GM12878 (cell line): ENCODE data around the gene MAP2K2. TPM values are rescaled to one million over a fixed set of nuclear protein-coding genes. Genes with fewer than 3 reads are reported as not detected.

Experiments used
- BHLHE40 ChIP-seq, 2 experiments: fragments of 450-650 bp in 1 of 2; IDR thresholded peaks; 2 replicates each; pipeline ENCODE4 v1.6.1; 2011 to 2017; ENCODE audit warnings: low read depth in 2 of 2, borderline replicate concordance in 1 of 2, improper control_type of control experiment in 1 of 2, low read length in 1 of 2, mild to moderate bottlenecking in 1 of 2
- CHD2 ChIP-seq: IDR thresholded peaks from 2 replicates; pipeline ENCODE4 v1.6.1; 2011; ENCODE audit warnings: low read depth, low read length, improper control_type of control experiment, borderline replicate concordance
- CHD4 ChIP-seq: fragments of 200-600 bp; sonication (generic); IDR thresholded peaks from 2 replicates; pipeline ENCODE4 v1.6.1; 2016; ENCODE audit warnings: mild to moderate bottlenecking
- E2F4 ChIP-seq: IDR thresholded peaks from 2 replicates; pipeline ENCODE4 v1.6.1; 2012; ENCODE audit warnings: low read depth, low read length, improper control_type of control experiment
- EED ChIP-seq: sonication (generic); IDR thresholded peaks from 2 replicates; pipeline ENCODE4 v1.6.1; 2016; ENCODE audit warnings: antibody characterized with exemption, low read depth
- JUND ChIP-seq: IDR thresholded peaks from 2 replicates; pipeline ENCODE4 v1.6.1; 2012; ENCODE audit warnings: low read depth, mild to moderate bottlenecking, low read length, improper control_type of control experiment, moderate library complexity
- KAT2A ChIP-seq: conservative IDR thresholded peaks from 2 replicates; pipeline ENCODE4 v1.6.1; 2011; ENCODE audit warnings: low read depth, low read length; ENCODE audit not compliant: control insufficient read depth
- MYC ChIP-seq: IDR thresholded peaks from 2 replicates; pipeline ENCODE4 v1.6.1; 2011; ENCODE audit warnings: mild to moderate bottlenecking, low read length, moderate library complexity, inconsistent platforms; ENCODE audit not compliant: insufficient read depth, insufficient replicate concordance, insufficient read length, severe bottlenecking
- NBN ChIP-seq: fragments of 450-650 bp; IDR thresholded peaks from 2 replicates; pipeline ENCODE4 v1.6.1; 2016
- POLR2A ChIP-seq: IDR thresholded peaks from 2 replicates; pipeline ENCODE4 v1.6.1; 2011; ENCODE audit warnings: low read depth, mild to moderate bottlenecking, low read length
- SP1 ChIP-seq: IDR thresholded peaks from one replicate; pipeline ENCODE4 v1.6.1; 2011; ENCODE audit warnings: low read depth, low read length
- TCF7 ChIP-seq: IDR thresholded peaks from 2 replicates; pipeline ENCODE4 v1.6.1; 2014; ENCODE audit warnings: antibody characterized with exemption, borderline replicate concordance
- ZNF384 ChIP-seq: IDR thresholded peaks from 2 replicates; pipeline ENCODE4 v1.6.1; 2012; ENCODE audit warnings: low read depth, mild to moderate bottlenecking, low read length, improper control_type of control experiment, borderline replicate concordance
- ZNF592 ChIP-seq: fragments of 450-650 bp; IDR thresholded peaks from 2 replicates; pipeline ENCODE4 v1.6.1; 2017; ENCODE audit warnings: mild to moderate bottlenecking, moderate library complexity
- polyA plus RNA-seq, 11 experiments: library from polyadenylated mRNA; depleted of rRNA in 4 of 11; unstranded in 6 of 11; stranded (reverse) in 5 of 11; fragments of >200 nt; fragmentation: Nextera tagmentation in 4 of 11; fragmentation: Illumina TruSeq in 1 of 11; extraction: Ambion mirVana in 4 of 11; extraction: Trizol in 1 of 11; gene quantifications; 1 replicate in 1 of 11; 2 replicates in 10 of 11; pipeline versions ENCODE4 v1.2.1 to v1.2.3, GENCODE V29; 2011 to 2016; ENCODE audit warnings: inconsistent platforms in 2 of 11, missing spikeins in 2 of 11, low read depth in 1 of 11
- total RNA-seq, 4 experiments: library from RNA; depleted of rRNA in 3 of 4; stranded (reverse); fragments of >200 nt in 3 of 4; fragmentation: Illumina TruSeq in 1 of 4; extraction: Trizol in 1 of 4; gene quantifications; 2 replicates each; pipeline versions ENCODE4 v1.2.1 to v1.2.3, GENCODE V29; 2013 to 2021
- TF ChIP-seq, protein P1 (sequence below): fragments of 450-650 bp; formaldehyde crosslinking; IDR thresholded peaks from 2 replicates; pipeline ENCODE4 v1.5.0; 2022; ENCODE audit warnings: mild to moderate bottlenecking, missing genetic modification characterization
- TF ChIP-seq, protein P2 (sequence below): IDR thresholded peaks from 2 replicates; pipeline ENCODE4 v1.6.1; 2012; ENCODE audit warnings: low read depth, low read length, improper control_type of control experiment
- TF ChIP-seq, protein P3 (sequence below): fragments of 150-350 bp; IDR thresholded peaks from 2 replicates; pipeline ENCODE4 v1.6.1; 2014; ENCODE audit warnings: mild to moderate bottlenecking, low read depth, low read length
- TF ChIP-seq, protein P4 (sequence below): IDR thresholded peaks from 2 replicates; pipeline ENCODE4 v1.6.1; 2012; ENCODE audit warnings: low read depth, low read length, improper control_type of control experiment

Gene MAP2K2
- total and polyA plus RNA-seq, 10 of the 15 experiments (the other 5 are each of a cell fraction or from before 2014, with no cell fraction given), result 1.00 to 210 (median 53.5) TPM

DNA sequence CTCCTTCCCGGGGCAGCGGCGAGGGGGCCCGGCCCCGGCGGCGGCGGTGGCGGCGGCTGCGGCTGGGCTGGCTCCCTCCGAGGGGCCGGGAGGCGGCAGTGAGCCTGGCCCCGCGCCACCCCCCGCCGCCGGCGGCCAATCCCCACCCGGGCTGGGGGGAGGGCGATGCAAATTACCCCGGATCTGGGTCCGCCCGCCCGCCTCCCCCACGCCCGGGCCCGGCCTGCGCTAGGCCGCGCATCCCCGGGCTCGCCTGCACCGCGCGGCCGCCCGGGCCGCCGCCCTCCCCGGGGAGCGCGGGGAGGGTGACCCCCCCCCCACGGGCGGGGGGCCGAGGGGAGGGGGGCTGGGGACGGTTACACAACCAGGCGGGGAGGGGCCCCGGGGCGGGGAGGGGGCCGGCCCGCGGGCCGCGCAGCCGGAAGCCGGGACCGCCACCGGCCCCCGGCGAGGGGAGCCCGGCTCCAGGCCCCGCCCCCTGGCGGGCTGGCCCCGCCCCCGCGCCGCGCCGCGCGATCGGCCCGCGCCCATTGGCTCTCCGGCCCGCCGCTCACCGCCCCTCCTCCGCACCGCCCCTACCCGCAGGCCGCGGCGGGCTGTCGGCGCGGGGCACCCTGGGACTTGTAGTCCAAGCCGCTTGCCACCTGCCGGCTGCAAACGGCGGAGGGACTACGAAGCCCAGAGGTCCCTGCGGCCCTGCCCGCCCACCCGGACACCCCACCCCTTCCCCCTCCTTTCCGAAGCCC lies 58.3 kb downstream of the MAP2K2 start (continued):
- TF ChIP-seq, protein P1, sequence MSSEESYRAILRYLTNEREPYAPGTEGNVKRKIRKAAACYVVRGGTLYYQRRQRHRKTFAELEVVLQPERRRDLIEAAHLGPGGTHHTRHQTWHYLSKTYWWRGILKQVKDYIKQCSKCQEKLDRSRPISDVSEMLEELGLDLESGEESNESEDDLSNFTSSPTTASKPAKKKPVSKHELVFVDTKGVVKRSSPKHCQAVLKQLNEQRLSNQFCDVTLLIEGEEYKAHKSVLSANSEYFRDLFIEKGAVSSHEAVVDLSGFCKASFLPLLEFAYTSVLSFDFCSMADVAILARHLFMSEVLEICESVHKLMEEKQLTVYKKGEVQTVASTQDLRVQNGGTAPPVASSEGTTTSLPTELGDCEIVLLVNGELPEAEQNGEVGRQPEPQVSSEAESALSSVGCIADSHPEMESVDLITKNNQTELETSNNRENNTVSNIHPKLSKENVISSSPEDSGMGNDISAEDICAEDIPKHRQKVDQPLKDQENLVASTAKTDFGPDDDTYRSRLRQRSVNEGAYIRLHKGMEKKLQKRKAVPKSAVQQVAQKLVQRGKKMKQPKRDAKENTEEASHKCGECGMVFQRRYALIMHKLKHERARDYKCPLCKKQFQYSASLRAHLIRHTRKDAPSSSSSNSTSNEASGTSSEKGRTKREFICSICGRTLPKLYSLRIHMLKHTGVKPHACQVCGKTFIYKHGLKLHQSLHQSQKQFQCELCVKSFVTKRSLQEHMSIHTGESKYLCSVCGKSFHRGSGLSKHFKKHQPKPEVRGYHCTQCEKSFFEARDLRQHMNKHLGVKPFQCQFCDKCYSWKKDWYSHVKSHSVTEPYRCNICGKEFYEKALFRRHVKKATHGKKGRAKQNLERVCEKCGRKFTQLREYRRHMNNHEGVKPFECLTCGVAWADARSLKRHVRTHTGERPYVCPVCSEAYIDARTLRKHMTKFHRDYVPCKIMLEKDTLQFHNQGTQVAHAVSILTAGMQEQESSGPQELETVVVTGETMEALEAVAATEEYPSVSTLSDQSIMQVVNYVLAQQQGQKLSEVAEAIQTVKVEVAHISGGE (CRISPR knock-in tag), result no peak
- peak; percentile 46 for TF ChIP-seq POLR2A
- TF ChIP-seq, protein P2, sequence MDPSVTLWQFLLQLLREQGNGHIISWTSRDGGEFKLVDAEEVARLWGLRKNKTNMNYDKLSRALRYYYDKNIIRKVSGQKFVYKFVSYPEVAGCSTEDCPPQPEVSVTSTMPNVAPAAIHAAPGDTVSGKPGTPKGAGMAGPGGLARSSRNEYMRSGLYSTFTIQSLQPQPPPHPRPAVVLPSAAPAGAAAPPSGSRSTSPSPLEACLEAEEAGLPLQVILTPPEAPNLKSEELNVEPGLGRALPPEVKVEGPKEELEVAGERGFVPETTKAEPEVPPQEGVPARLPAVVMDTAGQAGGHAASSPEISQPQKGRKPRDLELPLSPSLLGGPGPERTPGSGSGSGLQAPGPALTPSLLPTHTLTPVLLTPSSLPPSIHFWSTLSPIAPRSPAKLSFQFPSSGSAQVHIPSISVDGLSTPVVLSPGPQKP, result 0 out of 2 replicates have a peak, but pooled peaks have one; percentile 14
- peak; percentile 48 for TF ChIP-seq CHD2
- no peak for TF ChIP-seq EED
- TF ChIP-seq SP1, result peak; percentile 90
- no peak for TF ChIP-seq TCF7
- no peak for TF ChIP-seq KAT2A
- no peak for TF ChIP-seq NBN
- peak in 1 of 2 experiments; percentile 11; a peak in 3 of 4 replicates for TF ChIP-seq BHLHE40 (IDR thresholded peaks at IDR 0.05; ENCODE audit: borderline replicate concordance in 1 of 2, low read depth in 2 of 2, low read length in 1 of 2)
- no peak for TF ChIP-seq E2F4
- no peak for TF ChIP-seq CHD4
- no peak for TF ChIP-seq ZNF592
- TF ChIP-seq ZNF384, result no peak
- no peak for TF ChIP-seq JUND
- no peak for TF ChIP-seq MYC
- TF ChIP-seq, protein P3, sequence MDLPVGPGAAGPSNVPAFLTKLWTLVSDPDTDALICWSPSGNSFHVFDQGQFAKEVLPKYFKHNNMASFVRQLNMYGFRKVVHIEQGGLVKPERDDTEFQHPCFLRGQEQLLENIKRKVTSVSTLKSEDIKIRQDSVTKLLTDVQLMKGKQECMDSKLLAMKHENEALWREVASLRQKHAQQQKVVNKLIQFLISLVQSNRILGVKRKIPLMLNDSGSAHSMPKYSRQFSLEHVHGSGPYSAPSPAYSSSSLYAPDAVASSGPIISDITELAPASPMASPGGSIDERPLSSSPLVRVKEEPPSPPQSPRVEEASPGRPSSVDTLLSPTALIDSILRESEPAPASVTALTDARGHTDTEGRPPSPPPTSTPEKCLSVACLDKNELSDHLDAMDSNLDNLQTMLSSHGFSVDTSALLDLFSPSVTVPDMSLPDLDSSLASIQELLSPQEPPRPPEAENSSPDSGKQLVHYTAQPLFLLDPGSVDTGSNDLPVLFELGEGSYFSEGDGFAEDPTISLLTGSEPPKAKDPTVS, result no peak
- TF ChIP-seq, protein P4, sequence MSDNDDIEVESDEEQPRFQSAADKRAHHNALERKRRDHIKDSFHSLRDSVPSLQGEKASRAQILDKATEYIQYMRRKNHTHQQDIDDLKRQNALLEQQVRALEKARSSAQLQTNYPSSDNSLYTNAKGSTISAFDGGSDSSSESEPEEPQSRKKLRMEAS, result no peak
